Right lobe of liver (tissue), 6 donors: Measurements from ENCODE around the gene CHRND. TPM values are rescaled to one million over a fixed set of nuclear protein-coding genes. Genes with fewer than 3 reads are reported as not detected.

ENCODE experiments used
- ATAC-seq, 4 donors: fragments of 200-7000 bp; cut with Tn5 transposase; one replicate each; pipeline ENCODE4 v1.9.1; 2020; ENCODE audit warnings: mild to moderate bottlenecking in 4 of 4, moderate library complexity in 4 of 4
- DNase-seq, 3 donors: peaks; one replicate each; pipeline ENCODE4 v3.0.0-alpha.2; 2020
- H3K27ac ChIP-seq, 3 donors: fragments of 200-600 bp; one replicate each; pipeline ENCODE4 v1.8.0; 2022
- H3K27me3 ChIP-seq, 2 donors: fragments of 200-600 bp; one replicate each; pipeline ENCODE4 v1.8.0; 2022
- H3K36me3 ChIP-seq, 4 donors: fragments of 200-600 bp; sonication (generic) in 1 of 4; one replicate each; pipeline versions ENCODE4 v1.5.1 to v1.8.0; 2017 to 2022; ENCODE audit warnings: control low read depth in 1 of 4
- H3K4me1 ChIP-seq, 4 donors: fragments of 200-600 bp; sonication (generic) in 1 of 4; one replicate each; pipeline versions ENCODE4 v1.5.1 to v1.8.0; 2017 to 2022; ENCODE audit warnings: control low read depth in 1 of 4
- H3K4me3 ChIP-seq, 3 donors: fragments of 200-600 bp; one replicate each; pipeline ENCODE4 v1.8.0; 2022
- H3K9me3 ChIP-seq, 4 donors: fragments of 200-600 bp; sonication (generic) in 1 of 4; one replicate each; pipeline versions ENCODE4 v1.5.1 to v1.8.0; 2017 to 2022; ENCODE audit warnings: control low read depth in 1 of 4
- CTCF ChIP-seq, 4 donors: fragments of 200-600 bp in 3 of 4; fragments of 450-650 bp in 1 of 4; IDR thresholded peaks; one replicate each; pipeline versions ENCODE4 v1.5.1 to v1.8.0; 2016 to 2022; ENCODE audit warnings: antibody characterized with exemption in 4 of 4, mild to moderate bottlenecking in 2 of 4
- POLR2A ChIP-seq: fragments of 450-650 bp; IDR thresholded peaks from one replicate; pipeline ENCODE4 v1.6.1; 2017; ENCODE audit warnings: antibody characterized with exemption, mild to moderate bottlenecking
- WGBS: methylation state at CpG from one replicate; pipeline ENCODE4 v1.1.6; 2018; ENCODE audit warnings: low coverage, low lambda C conversion rate; ENCODE audit not compliant: insufficient coverage; ENCODE audit errors: missing lambda C conversion rate; 5-methylcytosine and 5-hydroxymethylcytosine counted together
- intact Hi-C, 2 donors: fragments of 100-400 bp; cut with DNase I; formaldehyde crosslinking; loops; one replicate each; pipeline versions ENCODE4 v1.11.2 to v1.14.1; 2022
- total RNA-seq, 6 experiments: library from RNA; depleted of rRNA in 2 of 6; stranded (reverse); fragments of >200 nt in 2 of 6; fragmentation: NEBNext Ultra II Directional in 3 of 6; extraction: Animal tissue kit (Norgen Biotek cat#: 25700) in 3 of 6; gene quantifications; one replicate each; pipeline versions ENCODE4 v1.1.0 to v1.2.4, GENCODE V29; 2016 to 2023
- donor health status: DM: no; HTN: yes; CAD: no.
- donor health status: DM: no; HTN: no; CAD: no.
- donor health status: DM: no; HTN: no; CAD: no.
- donor health status: DM: no; HTN: yes; CAD: no.
- donor health status: DM: no; HTN: yes; CAD: no.

Gene CHRND
- total RNA-seq, 6 experiments from 2014 or later: not detected

- peak in 3 of 4 donors; percentile 5 to 12 (median 9) for ATAC-seq
Observed at GRCh38 chr2:232573771-232574435, 47.9 kb downstream of the CHRND start.

GRCh38 chr2:232574674-232575403 lies 48.9 kb downstream of the CHRND start:
- Histone ChIP-seq H3K27ac (peak overlapping the region; percentile 66 to 77 (median 70)), H3K36me3 (peaks cover 0 to 3% (median 1%) of the 10 kb centered on the region in 4 donors)
- peak; percentile 68 to 92 (median 88) for ATAC-seq

More at GRCh38 chr2:232573771-232574435, 47.9 kb downstream of the CHRND start:
- peak overlapping the region in 1 of 3 donors; percentile 16 for H3K4me3 ChIP-seq
- TF ChIP-seq POLR2A (no peak), CTCF (IDR thresholded peaks at IDR 0.05) (no peak)
- H3K36me3 ChIP-seq: peaks cover 2 to 13% (median 8%) of the 10 kb centered on the region in 4 donors
- intact Hi-C loops: no loop called here
- peaks cover 0 to 66% (median 34%) of the 10 kb centered on the region in 4 donors for H3K4me1 ChIP-seq
- H3K27ac ChIP-seq: peak overlapping the region; percentile 66 to 77 (median 70)
- no CpG with 5 or more reads among the region's 8 CpGs for WGBS
- H3K9me3 ChIP-seq: no peaks in the 10 kb centered on the region
- no peak for DNase-seq
- no peaks in the 10 kb centered on the region for H3K27me3 ChIP-seq

GRCh38 chr2:232575404-232575746 lies 49.4 kb downstream of the CHRND start:
- intact Hi-C loops: no loop called here

More at GRCh38 chr2:232574674-232575403, 48.9 kb downstream of the CHRND start:
- peak overlapping the region in 1 of 3 donors; percentile 16 for H3K4me3 ChIP-seq
- H3K4me1 ChIP-seq: peaks cover 0 to 74% (median 34%) of the 10 kb centered on the region in 4 donors
- TF ChIP-seq POLR2A (peak; percentile 42), CTCF (IDR thresholded peaks at IDR 0.05) (no peak)
- no peaks in the 10 kb centered on the region for H3K27me3 ChIP-seq
- H3K9me3 ChIP-seq: no peaks in the 10 kb centered on the region
- DNase-seq: no peak
- WGBS: 34% methylated on average over 5 of the region's 5 CpGs
- intact Hi-C loops: no loop called here

GRCh38 chr2:232576995-232577394 lies 51.0 kb downstream of the CHRND start:
- Histone ChIP-seq H3K27ac (peak overlapping the region; percentile 4 to 59 (median 41)), H3K4me1 (peaks cover 0 to 76% (median 31%) of the 10 kb centered on the region in 4 donors), H3K27me3 (no peaks in the 10 kb centered on the region), H3K4me3 (no peak overlapping the region), H3K9me3 (no peaks in the 10 kb centered on the region), H3K36me3 (no peaks in the 10 kb centered on the region)
- intact Hi-C loops: no loop called here
- ATAC-seq (peak in 2 of 4 donors; percentile 15 to 35), DNase-seq (no peak)
- no peak for TF ChIP-seq CTCF (IDR thresholded peaks at IDR 0.05)
- TF ChIP-seq POLR2A: no peak
- WGBS: 58% methylated on average over 2 of the region's 2 CpGs

More at GRCh38 chr2:232575404-232575746, 49.4 kb downstream of the CHRND start:
- Histone ChIP-seq H3K27ac (peak overlapping the region; percentile 66 to 77 (median 70)), H3K27me3 (no peaks in the 10 kb centered on the region), H3K4me3 (no peak overlapping the region), H3K9me3 (no peaks in the 10 kb centered on the region), H3K4me1 (peaks cover 0 to 78% (median 33%) of the 10 kb centered on the region in 4 donors), H3K36me3 (no peaks in the 10 kb centered on the region)
- ATAC-seq (no peak), DNase-seq (no peak)
- TF ChIP-seq POLR2A (no peak), CTCF (IDR thresholded peaks at IDR 0.05) (no peak)
- 80% methylated on average over 1 of the region's 1 CpG for WGBS
